CD4-positive, alpha-beta T cell treated with Interferon gamma for 1 hour (primary cell): ENCODE results near the gene TTC23.

ENCODE experiments used
- DNase-seq: peaks from one replicate; pipeline ENCODE4 v3.0.0-alpha.2; 2020

Gene TTC23, protein sequence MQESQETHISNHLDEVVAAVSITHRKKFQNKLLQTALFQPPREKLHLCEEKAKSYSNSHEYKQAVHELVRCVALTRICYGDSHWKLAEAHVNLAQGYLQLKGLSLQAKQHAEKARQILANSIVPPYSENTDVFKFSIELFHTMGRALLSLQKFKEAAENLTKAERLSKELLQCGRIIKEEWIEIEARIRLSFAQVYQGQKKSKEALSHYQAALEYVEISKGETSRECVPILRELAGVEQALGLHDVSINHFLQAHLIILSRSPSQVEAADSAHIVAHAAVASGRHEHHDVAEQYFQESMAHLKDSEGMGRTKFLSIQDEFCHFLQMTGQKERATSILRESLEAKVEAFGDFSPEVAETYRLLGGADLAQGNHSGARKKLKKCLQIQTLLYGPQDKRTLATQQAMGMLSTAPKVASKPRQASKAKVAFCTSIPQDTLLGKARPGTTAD

DNA sequence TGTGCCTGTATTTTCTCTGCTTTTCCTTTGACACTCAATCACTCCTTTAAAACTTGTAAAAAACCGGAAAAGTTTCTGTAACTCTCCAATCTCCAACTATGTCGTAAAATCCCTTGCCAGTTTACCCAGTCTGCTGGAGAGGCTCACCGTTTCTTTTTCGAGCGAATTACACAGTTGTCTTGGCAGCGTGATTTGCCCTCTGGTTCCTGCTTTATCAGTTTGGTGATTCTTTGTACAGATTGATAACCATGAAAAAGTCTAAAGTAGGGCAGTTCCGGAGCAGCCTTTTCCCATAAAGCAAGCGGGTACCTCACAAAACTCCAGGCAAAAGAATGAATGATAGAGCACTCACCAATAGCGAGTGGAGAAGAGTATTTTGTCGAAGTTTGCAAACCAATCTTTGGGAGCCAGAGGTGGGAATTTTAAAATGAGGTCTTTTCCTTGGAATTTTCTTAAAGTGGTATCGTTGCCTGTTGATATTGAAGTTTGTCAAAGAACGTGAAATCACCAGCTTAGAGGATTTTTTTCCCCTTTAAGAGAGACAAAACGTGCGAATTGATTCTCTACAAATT lies at the start of gene TTC23:
Gene TTC23, minus strand, starts transcription at position 312 of the 572 bp plus-strand sequence. CDS start 20,869 bp downstream, outside the sequence.
- DNase-seq: no peak

DNA sequence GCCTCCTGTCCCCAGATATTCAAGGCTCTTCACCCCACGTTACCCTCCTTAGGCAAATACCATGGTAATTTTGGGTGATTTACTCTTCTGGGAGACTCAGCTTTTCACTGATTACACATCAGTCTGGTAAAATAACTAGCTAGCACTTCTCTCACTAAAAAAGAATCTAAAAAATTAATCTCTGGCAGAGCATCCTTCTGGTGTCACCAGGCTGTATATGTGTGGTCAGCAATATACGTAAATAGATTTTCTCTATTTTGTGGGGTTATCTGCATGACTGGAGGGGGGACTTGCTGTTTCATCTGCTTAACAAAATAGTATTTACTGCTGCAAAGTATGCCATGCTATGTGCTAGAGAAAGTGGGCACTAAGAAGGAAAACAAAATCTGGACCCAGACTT lies 47.0 kb upstream of the TTC23 start:
- DNase-seq: no peak

DNA sequence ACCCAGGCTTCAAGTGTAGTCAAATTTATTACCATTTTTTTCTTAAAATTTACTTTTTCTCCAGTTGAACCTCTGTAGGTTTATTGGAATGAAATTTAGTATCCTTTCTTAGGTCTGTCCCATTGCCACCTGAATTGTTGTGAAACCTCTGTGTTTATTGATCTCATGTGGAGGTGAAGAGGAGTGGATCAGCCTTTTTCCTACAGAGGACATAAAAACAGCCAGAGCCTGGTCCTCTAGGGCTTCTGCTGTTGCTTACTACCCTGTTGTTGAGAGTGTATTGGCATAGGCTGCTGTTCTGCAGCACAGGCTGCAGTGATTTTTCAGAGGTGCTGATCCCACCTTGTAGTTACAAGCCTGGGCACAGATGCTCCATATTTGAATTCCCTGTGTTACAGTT lies 46.5 kb upstream of the TTC23 start:
- DNase-seq: no peak

DNA sequence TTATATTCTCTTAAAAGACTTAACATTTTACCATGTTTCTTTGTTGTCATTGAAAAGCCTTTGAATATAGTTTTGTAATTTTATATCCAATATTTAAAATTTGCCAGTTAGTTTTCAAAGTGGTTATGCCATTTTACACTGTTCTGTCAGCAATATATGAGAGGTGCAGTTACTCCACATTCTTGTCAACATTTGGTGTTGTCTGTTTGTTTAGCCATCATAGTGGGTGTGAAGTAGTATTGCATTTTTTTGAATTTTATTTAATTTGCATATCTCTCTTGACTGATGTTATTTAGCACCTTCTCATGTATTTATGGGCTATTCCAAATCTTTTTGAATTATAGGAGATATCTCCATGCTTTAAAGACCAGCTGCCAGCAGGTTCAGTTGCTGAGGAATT lies 42.3 kb upstream of the TTC23 start:
- no peak for DNase-seq

DNA sequence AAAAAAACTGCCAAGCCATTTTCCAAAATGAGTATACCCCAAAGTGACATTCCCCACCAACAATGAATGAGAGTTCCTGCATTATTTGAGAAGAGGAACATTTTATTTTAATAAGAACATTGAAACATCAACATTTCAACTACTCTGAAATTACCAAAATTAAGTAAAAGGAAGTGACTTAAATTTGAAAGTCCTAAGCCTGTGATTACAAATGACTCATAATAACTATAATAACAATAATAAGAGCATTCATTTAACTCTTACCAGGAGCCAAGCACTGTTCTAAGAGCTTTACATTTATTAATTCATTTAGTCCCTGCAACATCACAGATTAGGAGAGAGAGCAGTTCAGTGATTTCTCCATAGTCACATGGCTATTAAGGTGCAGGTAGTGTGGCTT lies 34.3 kb upstream of the TTC23 start:
- DNase-seq: no peak

DNA sequence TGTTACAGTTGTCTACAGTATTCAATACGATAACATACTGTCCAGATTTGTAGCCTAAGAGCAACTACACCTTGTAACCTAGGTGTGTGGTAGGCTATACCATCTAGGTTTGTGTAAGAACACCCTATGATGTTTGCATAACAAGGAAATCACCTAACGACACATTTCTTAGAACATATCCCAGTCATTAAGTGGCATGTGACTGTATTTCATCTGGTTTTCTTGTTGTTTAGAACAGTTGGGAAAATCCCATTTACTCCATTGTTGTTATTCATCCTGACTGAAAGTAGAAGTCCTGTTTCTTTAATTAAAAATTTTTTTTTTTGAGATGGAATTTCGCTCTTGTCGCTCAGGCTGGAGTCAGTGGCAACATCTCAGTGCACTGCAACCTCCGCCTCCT lies 33.2 kb upstream of the TTC23 start:
- no peak for DNase-seq

DNA sequence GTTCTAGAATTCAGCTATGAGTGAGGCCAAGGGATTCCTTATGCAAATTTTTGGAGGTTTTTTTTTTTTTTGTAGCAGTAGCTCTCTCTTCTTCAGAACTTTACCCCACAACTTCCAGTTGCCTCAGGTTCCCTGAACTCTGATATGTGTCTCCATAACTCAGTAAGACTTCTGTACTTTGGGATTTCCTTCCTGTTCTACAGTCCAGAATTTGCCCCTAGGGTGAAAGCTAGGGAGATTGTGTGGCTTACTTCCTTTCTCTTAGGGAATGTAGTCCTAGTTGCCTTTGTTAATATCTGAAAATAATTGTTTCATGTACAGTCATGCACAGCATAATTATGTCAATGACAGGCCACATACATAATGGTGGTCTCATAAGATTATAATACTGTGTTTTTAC lies 32.7 kb upstream of the TTC23 start:
- no peak for DNase-seq

DNA sequence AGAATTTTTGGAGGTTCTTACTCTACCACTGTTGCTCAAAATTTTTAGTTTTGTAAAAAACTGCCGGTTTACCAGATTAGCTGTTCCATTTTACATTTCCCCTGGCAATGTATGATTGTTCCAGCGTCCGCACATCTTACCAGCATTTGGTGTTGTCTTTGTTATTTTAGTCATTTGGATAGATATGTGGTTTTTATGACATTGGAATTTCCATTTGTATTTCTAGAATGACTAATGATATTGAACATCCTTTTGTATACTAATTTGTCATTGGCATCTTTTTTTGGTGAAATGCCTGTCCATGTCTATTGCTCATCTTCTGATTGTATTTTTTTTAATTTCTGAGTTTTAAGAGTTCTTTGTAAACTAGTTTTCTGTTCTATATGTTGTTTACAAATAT lies 30.4 kb upstream of the TTC23 start:
- no peak for DNase-seq

DNA sequence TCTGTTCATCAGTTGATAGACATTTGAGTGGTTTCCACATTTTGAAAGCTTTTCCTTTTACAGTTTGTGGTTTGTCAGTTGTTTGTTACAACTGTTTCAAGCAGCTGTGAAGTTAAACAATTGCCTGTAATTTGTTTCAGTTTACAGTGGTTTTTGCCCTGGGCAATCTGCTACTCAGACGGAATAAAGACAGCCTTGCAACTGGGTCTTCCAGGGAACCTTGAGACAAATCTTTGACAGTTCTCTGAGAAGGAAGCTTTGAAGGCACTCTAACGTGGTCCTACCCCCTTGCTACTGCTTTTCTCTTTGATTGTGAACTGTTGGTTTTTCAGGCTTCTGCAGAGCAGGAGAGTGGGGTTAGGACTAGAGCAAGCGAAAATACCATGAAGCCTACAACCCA lies 29.9 kb upstream of the TTC23 start:
- no peak for DNase-seq

DNA sequence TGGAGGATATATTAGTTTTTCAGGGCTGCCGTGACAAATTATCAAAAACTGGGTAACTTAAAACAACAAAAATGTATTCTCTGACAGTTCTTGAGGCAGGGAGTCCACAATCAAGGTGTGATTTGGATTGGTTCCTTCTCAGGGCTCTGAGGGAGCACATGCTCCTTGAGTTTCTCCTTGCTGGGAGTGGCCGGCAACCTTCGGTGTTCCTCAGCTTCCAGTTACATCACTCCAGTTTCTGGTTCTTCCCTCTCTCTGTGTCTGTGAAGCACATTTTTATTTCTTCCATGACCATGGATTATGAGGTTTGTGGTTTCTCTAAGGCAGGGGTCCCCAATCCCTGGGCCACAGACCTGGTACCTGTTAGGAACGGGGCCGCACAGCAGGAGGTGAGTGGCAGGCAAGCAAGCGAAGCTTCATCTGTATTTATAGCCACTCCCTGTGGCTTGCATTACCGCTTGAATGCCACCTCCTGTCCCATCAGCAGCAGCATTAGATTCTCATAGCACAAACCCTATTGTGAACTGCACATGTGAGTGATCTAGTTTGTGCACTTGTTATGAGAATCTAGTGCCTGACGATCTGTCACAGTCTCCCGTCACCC lies 26.2 kb upstream of the TTC23 start:
- no peak for DNase-seq

DNA sequence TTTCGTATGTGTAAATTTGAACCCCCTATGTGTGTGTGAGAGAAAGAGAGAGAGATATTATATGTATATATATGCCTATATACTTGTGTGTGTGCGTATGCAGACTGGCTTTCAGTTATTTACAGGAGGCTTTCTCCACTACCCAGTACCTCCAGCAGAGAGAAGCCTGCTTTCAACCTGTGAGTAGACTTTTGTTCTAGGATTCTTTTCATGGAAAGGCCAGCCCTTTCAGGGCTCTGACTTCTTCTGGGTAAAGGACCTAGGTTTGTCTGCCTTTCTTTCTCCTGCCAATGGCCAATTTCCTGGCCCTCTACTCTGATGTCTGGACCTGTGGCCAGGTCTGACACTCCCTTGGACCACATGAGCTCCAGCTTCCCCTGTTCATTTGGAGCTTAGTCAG lies 25.7 kb upstream of the TTC23 start:
- DNase-seq: no peak

DNA sequence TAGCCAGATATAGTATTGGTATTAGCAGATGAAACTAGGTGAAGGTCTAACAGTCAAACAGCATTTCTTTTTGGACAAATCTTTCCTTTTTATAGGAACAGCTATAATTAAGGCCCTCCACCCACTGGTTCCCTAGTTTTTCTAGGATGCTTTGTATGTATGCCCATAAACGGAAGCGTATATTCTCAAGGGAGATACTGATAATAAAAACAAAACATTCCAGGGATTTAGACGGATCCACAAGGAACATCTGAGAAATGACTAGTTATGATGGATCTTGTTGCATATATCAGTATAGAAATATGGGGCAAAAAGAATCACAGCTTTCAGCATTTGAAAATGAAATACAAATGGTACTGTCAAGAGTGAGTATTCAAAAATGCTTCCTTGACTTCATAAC lies 24.4 kb upstream of the TTC23 start:
- no peak for DNase-seq

DNA sequence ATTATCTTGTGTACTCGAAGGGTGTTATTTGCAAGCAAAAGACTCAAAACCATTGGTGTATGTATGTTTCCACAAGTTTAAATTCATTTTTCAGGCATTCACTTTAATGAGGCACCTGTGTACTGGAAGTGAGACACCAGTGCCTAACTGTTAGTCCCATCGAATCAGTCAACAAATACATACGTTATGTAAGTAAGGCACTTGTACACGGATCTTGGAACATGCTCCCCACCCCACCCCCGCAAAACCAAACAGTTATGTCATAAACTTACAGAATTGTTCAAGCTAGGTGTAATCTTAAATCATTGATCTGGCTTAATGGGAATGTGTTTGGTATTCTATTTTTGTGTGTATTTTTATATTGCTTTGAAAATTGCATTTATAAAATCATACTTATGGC lies 19.1 kb upstream of the TTC23 start:
- DNase-seq: no peak

DNA sequence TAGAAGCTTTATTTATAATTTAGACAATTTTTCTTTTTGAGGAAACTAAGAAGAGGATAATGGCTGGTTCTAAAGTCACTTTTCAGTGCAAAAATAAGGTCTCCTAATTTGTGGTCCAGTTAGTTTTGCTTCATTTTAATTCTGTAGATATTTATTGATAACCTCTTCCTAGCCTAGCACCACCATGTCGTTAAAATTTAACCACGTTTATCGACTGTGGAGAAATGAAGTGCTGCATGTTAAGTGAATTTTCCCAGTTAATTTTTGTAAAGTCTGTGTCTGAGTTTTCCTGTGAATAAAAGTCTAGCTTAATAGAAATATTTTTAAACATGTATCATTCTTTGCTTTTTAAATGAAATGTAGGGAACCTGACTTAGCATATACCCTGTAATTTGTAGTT lies 18.6 kb upstream of the TTC23 start:
- DNase-seq: no peak

DNA sequence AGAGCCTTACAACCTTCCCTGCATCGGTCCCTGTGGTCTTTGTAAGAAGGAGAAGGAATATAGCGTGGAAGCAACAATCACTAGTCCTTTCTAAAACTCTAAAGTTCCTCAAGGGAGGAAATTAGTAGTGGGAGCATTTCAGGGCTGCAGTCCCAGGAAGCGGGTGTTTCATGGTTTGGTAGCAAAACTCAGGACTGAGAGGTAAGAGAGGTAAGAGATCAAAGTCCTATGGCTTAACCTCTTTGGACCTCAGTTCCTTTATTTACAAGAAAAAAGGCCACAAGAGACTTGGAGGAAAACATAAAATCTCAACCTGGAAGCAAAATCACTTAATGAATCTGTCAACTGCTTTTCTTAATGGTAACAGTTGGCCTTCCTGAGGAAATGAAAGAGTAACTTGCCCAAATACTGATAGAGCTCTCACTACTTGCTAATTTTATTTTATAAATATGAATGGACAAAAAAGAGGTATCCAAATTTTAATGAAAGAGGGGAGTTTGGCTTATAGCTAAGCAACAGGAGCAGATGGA lies 16.2 kb upstream of the TTC23 start:
- DNase-seq: no peak

DNA sequence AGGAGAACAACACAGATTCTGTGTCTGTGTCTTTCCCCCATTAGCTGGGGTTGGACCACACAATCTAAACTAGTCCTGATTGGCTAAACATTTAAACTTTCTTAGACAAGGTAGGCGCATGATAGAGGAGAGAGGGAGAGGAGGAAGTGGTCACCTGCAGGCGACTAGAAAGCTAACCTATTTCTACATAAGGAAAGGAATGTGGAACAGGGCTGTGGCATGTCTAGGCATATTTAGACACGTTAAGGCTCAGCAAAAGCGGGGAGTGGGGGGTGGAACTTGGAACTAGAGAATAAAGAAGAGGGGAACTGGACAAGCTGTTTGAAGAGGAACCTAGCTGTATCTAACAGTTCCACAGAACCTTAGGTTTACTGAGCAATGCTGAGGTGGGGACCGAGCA lies 14.7 kb upstream of the TTC23 start:
- DNase-seq: no peak

DNA sequence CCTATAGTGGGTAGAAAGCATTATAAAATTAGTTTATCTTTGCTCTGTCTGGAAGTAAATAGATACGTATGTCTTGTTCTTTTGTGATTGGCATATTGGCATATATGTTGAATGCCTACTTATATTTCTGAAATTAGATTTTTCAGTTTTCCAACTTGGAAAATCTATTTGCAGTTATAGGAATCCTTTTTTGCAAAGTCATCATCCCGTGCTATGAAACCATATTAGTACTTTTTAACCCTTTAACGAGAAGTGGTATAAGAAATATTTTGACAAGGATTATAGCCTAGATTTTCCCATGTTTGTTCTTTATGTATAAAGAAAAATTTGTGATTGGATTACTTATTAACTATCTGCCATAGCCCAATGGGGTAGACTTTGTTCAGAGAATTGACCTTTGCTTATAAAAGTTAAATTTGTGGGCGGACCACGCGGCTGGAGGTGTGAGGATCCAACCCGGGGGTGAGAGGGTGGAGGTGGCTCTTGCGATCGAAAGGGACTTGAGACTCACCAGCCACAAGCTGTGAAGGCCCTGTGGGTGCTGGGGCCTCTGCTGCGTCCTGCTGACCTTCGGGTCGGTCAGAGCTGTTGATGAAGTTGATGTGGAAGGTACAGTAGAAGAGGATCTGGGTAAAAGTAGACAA lies 7.8 kb upstream of the TTC23 start:
- DNase-seq: no peak

DNA sequence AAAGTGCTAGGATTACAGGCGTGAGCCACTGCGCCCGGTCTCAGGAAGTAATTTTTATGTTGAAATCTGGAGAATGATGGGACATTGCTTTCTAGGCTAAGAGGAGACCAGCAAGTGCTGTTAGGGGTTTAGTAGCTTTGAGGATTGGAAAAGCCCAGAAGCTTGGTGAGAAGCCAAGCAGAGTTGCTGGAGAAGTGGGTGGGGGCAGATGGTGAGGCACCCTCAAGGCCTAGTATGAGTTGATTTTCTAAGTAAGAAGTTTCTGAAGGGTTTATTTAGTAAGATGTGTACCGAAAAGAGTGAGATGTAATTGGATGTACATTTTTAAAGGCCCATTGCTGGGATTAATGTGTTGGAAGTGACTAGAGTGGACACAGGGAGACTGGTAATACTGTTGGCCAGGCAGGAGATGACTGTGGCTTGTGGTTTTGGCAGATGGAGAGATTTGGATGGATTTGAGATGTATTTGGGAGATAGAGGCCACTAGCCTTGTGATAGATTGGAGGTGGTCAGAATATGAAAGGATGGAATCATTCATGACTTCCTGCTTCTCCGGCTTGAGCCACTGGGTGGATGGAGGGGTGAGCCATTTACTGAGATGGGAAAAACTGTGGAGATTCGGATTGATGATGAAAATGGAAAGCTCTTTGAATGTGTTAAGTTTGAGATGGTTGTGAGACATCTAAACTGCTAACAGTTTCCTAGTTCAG lies 4.2 kb upstream of the TTC23 start:
- no peak for DNase-seq

DNA sequence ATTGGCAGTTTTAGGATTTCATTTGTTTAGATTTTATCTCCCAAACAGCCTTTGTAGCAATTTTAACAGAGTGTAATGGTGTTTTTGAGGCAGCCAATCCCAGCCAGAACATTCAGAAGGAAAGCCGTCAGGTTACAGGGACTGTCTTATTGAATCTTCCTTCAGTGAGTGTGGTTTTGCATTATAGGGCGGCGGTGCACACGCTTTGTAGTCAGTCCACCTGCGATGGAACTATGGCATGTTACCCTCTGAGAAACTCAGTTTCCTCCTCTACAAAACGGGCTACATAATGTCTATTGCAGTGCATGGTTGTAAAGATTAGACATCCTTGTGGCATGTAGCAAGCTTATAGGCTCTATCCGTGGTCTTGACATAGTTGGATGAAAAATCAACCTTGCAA lies 2.9 kb upstream of the TTC23 start:
- DNase-seq: no peak

DNA sequence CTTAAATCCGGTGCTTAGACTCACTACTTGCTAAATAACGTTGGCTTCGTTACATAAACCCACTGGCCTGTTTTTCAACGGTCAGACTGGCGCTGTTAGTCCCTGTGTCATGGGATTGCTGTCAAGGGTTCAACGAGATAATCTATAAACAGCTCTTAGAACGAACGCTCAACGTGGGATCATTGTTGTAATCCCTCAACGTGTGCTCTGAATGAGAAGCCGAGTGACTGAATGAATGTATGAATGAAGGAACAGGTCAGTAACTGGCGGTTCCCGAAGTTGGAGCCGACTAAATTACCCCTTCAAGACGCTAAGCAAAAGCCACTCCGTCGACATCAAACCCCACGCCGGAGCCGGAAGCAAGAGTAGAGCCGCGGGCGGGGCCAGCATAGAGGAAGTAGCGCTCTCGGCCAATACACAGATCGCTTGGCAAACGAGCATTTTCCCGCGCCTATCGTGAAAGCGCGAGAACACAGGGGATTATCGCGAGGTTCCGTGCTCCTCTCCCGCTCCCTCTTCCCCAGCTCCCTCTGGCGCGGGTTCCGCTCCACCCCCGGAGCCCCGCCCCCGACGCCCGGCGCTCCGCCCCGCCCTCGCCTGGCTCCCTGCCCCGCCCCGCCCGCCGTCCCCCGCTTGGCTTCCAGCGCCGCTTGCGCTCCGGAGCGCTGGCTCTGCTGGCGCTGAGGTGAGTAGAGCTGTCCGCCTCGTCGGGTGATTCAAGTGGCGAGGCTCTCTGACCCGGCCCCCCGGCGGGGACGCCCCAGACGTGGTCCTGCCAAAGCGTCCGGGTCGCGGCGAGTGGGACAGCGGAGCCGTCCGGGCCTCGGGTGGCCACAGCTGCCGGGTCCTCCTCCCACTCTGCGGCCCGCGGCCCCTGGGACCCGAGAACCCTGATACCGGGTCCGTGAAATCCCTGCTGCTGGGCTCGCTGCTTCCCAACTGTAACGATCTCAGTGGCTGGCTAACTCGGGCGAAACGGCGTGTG lies 1.8 kb upstream of the TTC23 start, which contains the start of gene LRRC28:
Gene LRRC28, plus strand, starts transcription at position 625 of the 985 bp plus-strand sequence. CDS start 4,477 bp downstream, outside the sequence.
- peak; percentile 97 for DNase-seq

DNA sequence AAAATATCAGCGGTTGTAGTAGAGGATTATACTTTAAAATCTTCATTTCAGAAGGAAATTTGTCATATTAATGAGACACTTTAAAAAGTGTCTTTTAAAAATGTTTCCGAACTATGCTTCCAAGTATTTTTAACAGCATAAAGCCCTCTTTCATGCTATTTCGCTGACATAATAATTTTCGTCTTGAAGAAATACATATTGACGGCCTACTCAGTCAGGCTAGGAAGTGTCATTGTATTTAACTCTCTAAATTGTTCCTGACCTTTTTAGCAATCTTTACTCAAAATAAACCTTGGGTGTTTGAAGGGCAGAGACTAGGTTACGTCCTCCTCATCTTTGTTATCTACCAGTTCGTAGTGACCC lies 1.1 kb upstream of the TTC23 start:
- no peak for DNase-seq

DNA sequence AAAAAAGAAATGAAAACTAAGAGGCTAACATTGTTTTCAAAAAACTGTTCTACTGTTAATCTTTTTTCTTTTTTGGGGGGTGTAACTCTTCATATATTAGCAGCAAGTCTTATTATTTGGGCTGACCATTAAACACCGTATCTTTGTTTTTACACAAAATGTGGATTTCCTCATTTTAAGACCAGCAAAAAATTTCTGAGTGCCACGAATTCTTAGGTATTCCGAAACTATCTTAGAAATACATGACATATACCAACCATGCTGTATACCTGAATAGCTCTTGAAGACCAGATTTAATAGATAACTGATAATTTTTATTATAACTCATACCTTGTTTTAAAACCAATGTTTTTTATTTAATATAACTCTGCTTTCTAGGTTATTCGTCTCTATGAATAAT lies 620 bp upstream of the TTC23 start:
- DNase-seq: no peak
